NCI-H1930 (cell line): ENCODE measurements around the gene CCDC85A.

Experiments used
- DNase-seq, 2 experiments: peaks; one replicate each; lab custom pipeline; 2025; lab: John Stamatoyannopoulos, UW

CCDC85A gene

GRCh38 chr2:56192664-56193305 lies 9.0 kb downstream of the CCDC85A start:
- DNase-seq: no peak

- no peak for DNase-seq
Observed at GRCh38 chr2:56195563-56195962, 11.8 kb downstream of the CCDC85A start.

GRCh38 chr2:56197816-56198215 lies 14.0 kb downstream of the CCDC85A start:
- no peak for DNase-seq

- no peak for DNase-seq
Observed at GRCh38 chr2:56198936-56199335, 15.1 kb downstream of the CCDC85A start.

GRCh38 chr2:56199492-56199891 lies 15.7 kb downstream of the CCDC85A start:
- no peak for DNase-seq

GRCh38 chr2:56202381-56203121 lies 18.8 kb downstream of the CCDC85A start:
- DNase-seq: no peak

- no peak for DNase-seq
Observed at GRCh38 chr2:56204556-56204955, 20.8 kb downstream of the CCDC85A start.

GRCh38 chr2:56206250-56206649 lies 22.5 kb downstream of the CCDC85A start:
- DNase-seq: no peak

GRCh38 chr2:56207760-56208159 lies 24.0 kb downstream of the CCDC85A start:
- no peak for DNase-seq

GRCh38 chr2:56208380-56208779 lies 24.6 kb downstream of the CCDC85A start:
- no peak for DNase-seq

GRCh38 chr2:56209701-56210100 lies 25.9 kb downstream of the CCDC85A start:
- DNase-seq: no peak

GRCh38 chr2:56210291-56210690 lies 26.5 kb downstream of the CCDC85A start:
- no peak for DNase-seq

GRCh38 chr2:56211048-56211447 lies 27.3 kb downstream of the CCDC85A start:
- DNase-seq: no peak

- no peak for DNase-seq
Observed at GRCh38 chr2:56215911-56216310, 32.1 kb downstream of the CCDC85A start.

- no peak for DNase-seq
Observed at GRCh38 chr2:56217106-56217505, 33.3 kb downstream of the CCDC85A start.

GRCh38 chr2:56222481-56222880 lies 38.7 kb downstream of the CCDC85A start:
- DNase-seq: no peak

- no peak for DNase-seq
Observed at GRCh38 chr2:56224316-56224715, 40.5 kb downstream of the CCDC85A start.

GRCh38 chr2:56227811-56228210 lies 44.0 kb downstream of the CCDC85A start:
- no peak for DNase-seq

GRCh38 chr2:56229397-56230060 lies 45.7 kb downstream of the CCDC85A start:
- DNase-seq: no peak

- DNase-seq: no peak
Observed at GRCh38 chr2:56230156-56230555, 46.4 kb downstream of the CCDC85A start.

GRCh38 chr2:56231361-56231760 lies 47.6 kb downstream of the CCDC85A start:
- no peak for DNase-seq

- no peak for DNase-seq
Observed at GRCh38 chr2:56232912-56233311, 49.1 kb downstream of the CCDC85A start.

GRCh38 chr2:56234241-56234640 lies 50.5 kb downstream of the CCDC85A start:
- DNase-seq: no peak
